ENCODE data around the gene NUP205. TPM values are rescaled to one million over a fixed set of nuclear protein-coding genes. Genes with fewer than 3 reads are reported as not detected.
A peak's percentile ranks its signal among the peaks of the same experiment; 100 is the strongest.

The NUP205 gene
- total RNA-seq, 4 donors from 2014 or later: 36.9 to 53.1 (median 41.3) TPM

GRCh38 chr7:135672560-135673359 is 115.0 kb downstream of the NUP205 start:
- Histone ChIP-seq H3K27ac (no peak overlapping the region), H3K4me3 (no peak overlapping the region), H3K9me3 (no peaks in the 10 kb centered on the region), H3K4me1 (peaks cover 21% of the 10 kb centered on the region), H3K27me3 (no peaks in the 10 kb centered on the region), H3K36me3 (peaks cover 4% of the 10 kb centered on the region)
- no peak for DNase-seq (ENCODE audit: low spot score in 2 of 2)
- TF ChIP-seq CTCF (IDR thresholded peaks at IDR 0.05): peak; percentile 72 to 74
- no peak for TF ChIP-seq EP300 (IDR thresholded peaks at IDR 0.05)
- WGBS: 47% methylated on average over 3 of the region's 3 CpGs

DNA sequence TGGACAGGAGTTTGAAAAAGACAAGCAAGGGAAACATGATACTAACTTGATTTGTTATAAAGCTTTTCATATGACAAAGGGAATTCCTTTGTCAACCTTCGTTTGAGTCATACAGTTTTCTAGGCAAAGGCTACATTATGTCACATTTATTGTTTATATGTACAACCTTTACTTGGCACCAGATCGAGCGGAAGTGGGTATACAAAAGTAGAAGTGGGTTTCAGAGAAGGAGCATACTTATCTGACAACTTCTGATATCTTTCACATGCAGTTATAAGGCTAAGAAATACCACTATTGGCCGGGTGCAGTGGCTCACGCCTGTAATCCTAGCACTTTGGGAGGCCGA is 115.6 kb downstream of the NUP205 start:
- Histone ChIP-seq H3K27me3 (no peaks in the 10 kb centered on the region), H3K36me3 (peaks cover 4% of the 10 kb centered on the region), H3K4me1 (peaks cover 27% of the 10 kb centered on the region), H3K4me3 (no peak overlapping the region), H3K9me3 (no peaks in the 10 kb centered on the region), H3K27ac (no peak overlapping the region)
- 71% methylated on average over 6 of the region's 6 CpGs for WGBS
- no peak for DNase-seq (ENCODE audit: low spot score in 2 of 2)
- TF ChIP-seq POLR2AphosphoS5 (IDR thresholded peaks at IDR 0.05) (no peak), POLR2A (IDR thresholded peaks at IDR 0.05) (no peak), EP300 (IDR thresholded peaks at IDR 0.05) (no peak), CTCF (IDR thresholded peaks at IDR 0.05) (no peak)

DNA sequence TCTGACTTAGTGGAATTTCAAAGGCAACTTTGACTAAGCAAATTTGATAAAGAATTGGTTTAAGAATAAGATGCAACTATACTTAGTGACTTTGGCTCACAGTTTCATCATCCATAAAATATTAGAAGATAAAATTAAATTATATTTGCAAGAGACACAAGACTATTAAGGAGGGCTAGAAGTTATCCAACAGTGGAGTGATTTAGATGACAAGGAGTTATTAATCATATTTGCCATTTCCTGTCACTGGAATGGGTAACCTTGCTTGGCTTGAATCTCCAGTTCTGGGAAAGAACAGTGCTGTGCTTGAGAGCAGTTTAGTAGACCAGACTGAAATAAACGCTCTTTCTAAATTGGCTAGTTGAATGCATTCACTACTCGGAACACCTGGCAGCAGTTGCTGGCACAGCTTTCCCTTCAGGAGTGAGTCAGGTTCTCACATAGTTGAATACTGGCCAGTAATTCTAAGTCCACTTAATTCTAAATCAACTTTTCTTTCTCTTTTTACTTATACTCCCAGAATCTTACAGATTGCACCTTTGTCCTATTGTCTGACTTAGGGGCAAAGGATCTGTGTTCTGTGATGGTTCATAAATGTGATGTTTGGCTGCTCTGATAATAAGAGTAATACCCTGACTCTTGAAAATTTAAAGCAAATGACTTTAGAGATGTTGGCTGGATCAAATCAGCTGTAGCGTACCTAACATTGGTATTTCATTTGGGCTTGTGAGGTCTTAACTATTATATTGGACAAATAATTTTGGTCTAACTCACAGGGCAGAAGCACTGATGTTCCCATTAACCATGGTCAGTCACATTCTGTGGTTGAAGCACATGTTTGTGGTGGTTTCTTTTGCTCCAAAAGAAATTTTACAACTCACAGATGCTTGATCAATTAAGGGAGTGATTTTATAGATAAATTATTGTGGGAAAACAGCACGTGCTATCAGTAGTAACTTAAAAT is 121.2 kb downstream of the NUP205 start:
- Histone ChIP-seq H3K4me1 (peaks cover 33% of the 10 kb centered on the region), H3K36me3 (peaks cover 4% of the 10 kb centered on the region), H3K27ac (no peak overlapping the region), H3K9me3 (no peaks in the 10 kb centered on the region), H3K4me3 (no peak overlapping the region), H3K27me3 (no peaks in the 10 kb centered on the region)
- TF ChIP-seq POLR2AphosphoS5 (IDR thresholded peaks at IDR 0.05) (no peak), EP300 (IDR thresholded peaks at IDR 0.05) (no peak), POLR2A (IDR thresholded peaks at IDR 0.05) (no peak), CTCF (IDR thresholded peaks at IDR 0.05) (no peak)
- no peak for DNase-seq (ENCODE audit: low spot score in 2 of 2)
- WGBS: 63% methylated on average over 4 of the region's 4 CpGs

DNA sequence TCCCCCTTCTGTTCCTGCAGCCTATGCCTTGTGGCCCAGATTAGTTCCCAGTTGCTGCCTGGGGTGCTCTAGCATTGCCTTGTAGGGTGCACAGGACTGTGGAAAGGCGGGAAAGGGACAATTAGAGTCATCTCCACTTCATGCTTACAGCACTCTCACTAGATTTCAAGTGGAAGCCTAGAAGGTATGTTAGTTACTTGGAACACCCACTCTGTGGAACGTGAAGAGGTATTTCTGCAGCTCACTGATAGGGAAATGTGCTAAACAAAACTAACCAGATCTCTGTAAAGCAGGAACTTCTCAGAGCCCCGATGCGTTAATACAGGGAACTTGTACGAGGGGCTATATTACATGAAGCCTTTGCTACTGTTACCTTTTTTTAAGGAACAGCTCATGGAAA is 124.0 kb downstream of the NUP205 start:
- H3K4me1 ChIP-seq: peaks cover 35% of the 10 kb centered on the region
- no peak for DNase-seq (ENCODE audit: low spot score in 2 of 2)
- no peaks in the 10 kb centered on the region for H3K27me3 ChIP-seq
- H3K36me3 ChIP-seq: peaks cover 6% of the 10 kb centered on the region
- 80% methylated on average over 5 of the region's 5 CpGs for WGBS
- no peaks in the 10 kb centered on the region for H3K9me3 ChIP-seq
- no peak overlapping the region for H3K27ac ChIP-seq
- TF ChIP-seq EP300 (IDR thresholded peaks at IDR 0.05): no peak
- no peak for TF ChIP-seq CTCF (IDR thresholded peaks at IDR 0.05)
- no peak for TF ChIP-seq POLR2A (IDR thresholded peaks at IDR 0.05)
- TF ChIP-seq POLR2AphosphoS5 (IDR thresholded peaks at IDR 0.05): no peak
- H3K4me3 ChIP-seq: no peak overlapping the region

DNA sequence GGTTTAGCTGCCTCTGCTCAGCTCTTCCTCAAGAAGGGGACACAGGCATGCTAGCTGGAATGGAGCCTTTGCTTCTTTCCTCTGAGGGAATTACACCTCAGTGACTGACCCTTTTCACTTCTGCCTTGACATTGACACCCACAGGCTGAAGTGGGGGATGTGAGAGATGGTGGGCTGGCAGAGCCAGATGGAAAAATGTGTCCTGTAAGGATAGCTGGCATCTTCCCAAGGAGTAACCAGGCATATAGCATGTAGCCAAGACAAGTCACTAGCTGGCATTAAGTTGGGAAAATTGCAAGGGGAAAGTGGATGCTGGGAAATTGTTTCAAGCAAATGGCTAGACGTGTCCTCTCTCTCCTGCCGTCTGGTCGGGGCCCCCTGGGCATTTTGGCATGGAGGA is 124.5 kb downstream of the NUP205 start:
- peaks cover 6% of the 10 kb centered on the region for H3K36me3 ChIP-seq
- no peak overlapping the region for H3K27ac ChIP-seq
- WGBS: 71% methylated on average over 3 of the region's 3 CpGs
- DNase-seq (ENCODE audit: low spot score in 2 of 2): no peak
- no peaks in the 10 kb centered on the region for H3K9me3 ChIP-seq
- TF ChIP-seq EP300 (IDR thresholded peaks at IDR 0.05): no peak
- no peak for TF ChIP-seq CTCF (IDR thresholded peaks at IDR 0.05)
- no peak for TF ChIP-seq POLR2AphosphoS5 (IDR thresholded peaks at IDR 0.05)
- no peak for TF ChIP-seq POLR2A (IDR thresholded peaks at IDR 0.05)
- no peak overlapping the region for H3K4me3 ChIP-seq
- H3K4me1 ChIP-seq: peaks cover 35% of the 10 kb centered on the region
- H3K27me3 ChIP-seq: no peaks in the 10 kb centered on the region

Measured in suprapubic skin (tissue), 4 donors.